ENCODE data around the gene ASTN1.

Gene ASTN1

DNA sequence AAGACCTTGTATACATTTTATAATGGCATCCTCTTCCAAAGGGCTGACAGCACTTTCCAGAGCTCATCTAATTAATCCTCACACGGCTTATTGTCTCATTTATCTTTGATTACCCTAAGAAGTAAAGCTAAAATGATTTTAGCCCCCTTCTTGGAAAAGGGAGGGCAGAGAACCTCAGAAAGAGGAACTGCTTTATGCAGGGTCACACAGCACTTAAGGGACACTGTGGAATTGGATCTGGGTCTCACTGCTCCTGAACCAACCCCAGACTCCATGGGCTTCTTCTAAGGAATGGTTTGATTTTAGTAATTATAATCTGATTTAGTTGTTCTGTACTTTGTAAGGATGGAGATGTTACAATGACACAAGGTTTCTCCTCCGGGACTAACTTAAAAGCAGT lies 9.5 kb upstream of the ASTN1 start:
- H3K9me3 ChIP-seq, result no peaks in the 10 kb centered on the region
- H3K4me1 ChIP-seq, result peaks cover 0 to 14% (median 10%) of the 10 kb centered on the region in 4 donors
- no peak for TF ChIP-seq CTCF (IDR thresholded peaks at IDR 0.05)
- peaks cover 0 to 49% of the 10 kb centered on the region in 2 donors for H3K27me3 ChIP-seq
- no peak overlapping the region for H3K4me3 ChIP-seq
- no peak for DNase-seq
- intact Hi-C loops (cut with DNase I; ENCODE audit: low total_unique reads), result no loop called here
- H3K36me3 ChIP-seq, result no peaks in the 10 kb centered on the region
- no peak overlapping the region for H3K27ac ChIP-seq

GRCh38 chr1:177172866-177173265 lies 8.4 kb upstream of the ASTN1 start:
- no peak overlapping the region for H3K4me3 ChIP-seq
- no peaks in the 10 kb centered on the region for H3K9me3 ChIP-seq
- intact Hi-C loops (cut with DNase I; ENCODE audit: low total_unique reads), result no loop called here
- H3K36me3 ChIP-seq, result no peaks in the 10 kb centered on the region
- peaks cover 0 to 50% of the 10 kb centered on the region in 2 donors for H3K27me3 ChIP-seq
- no peak overlapping the region for H3K27ac ChIP-seq
- no peak for TF ChIP-seq CTCF (IDR thresholded peaks at IDR 0.05)
- H3K4me1 ChIP-seq, result peaks cover 0 to 14% (median 10%) of the 10 kb centered on the region in 4 donors
- no peak for DNase-seq

- DNase-seq, result no peak
- H3K36me3 ChIP-seq, result no peaks in the 10 kb centered on the region
- H3K4me1 ChIP-seq, result peaks cover 0 to 14% (median 10%) of the 10 kb centered on the region in 4 donors
- intact Hi-C loops (cut with DNase I; ENCODE audit: low total_unique reads), result no loop called here
- H3K9me3 ChIP-seq, result no peaks in the 10 kb centered on the region
- H3K4me3 ChIP-seq, result no peak overlapping the region
- peaks cover 0 to 50% of the 10 kb centered on the region in 2 donors for H3K27me3 ChIP-seq
- no peak for TF ChIP-seq CTCF (IDR thresholded peaks at IDR 0.05)
- H3K27ac ChIP-seq, result no peak overlapping the region
Observed at GRCh38 chr1:177172272-177172671, 7.8 kb upstream of the ASTN1 start.

DNA sequence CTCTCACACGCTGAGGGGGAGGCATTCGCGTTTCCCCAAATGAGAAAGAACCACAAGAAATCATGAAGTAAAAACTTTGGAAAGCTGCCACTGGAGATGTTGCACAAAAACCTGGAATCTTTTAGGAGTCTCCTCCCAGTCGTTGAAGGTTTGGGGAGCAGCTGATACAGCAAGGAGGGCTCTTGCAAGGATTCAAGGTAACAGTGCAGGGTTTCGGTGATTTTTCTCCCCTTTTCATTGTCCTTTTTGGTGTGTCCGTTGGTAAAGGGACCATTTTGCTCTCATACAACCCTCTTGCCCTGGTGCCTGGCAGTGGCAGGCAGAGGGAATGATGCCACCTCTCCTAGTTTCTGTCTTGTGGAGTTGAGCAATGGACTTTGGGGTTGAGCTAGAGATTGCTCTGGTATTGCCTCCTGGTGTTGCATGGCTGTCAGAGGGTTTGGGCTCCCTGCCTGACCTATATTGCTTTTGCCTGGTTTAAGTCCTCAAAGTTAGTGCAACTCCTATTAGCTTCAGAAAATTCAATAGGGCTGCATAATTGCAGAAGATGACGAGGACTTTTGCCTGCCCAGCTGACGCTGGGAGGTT lies 7.1 kb upstream of the ASTN1 start:
- peaks cover 0 to 50% of the 10 kb centered on the region in 2 donors for H3K27me3 ChIP-seq
- no peaks in the 10 kb centered on the region for H3K36me3 ChIP-seq
- DNase-seq, result no peak
- no peaks in the 10 kb centered on the region for H3K9me3 ChIP-seq
- TF ChIP-seq CTCF (IDR thresholded peaks at IDR 0.05), result no peak
- H3K4me3 ChIP-seq, result peak overlapping the region in 1 of 2 donors; percentile 48
- H3K27ac ChIP-seq, result no peak overlapping the region
- peaks cover 0 to 14% (median 10%) of the 10 kb centered on the region in 4 donors for H3K4me1 ChIP-seq
- intact Hi-C loops (cut with DNase I; ENCODE audit: low total_unique reads), result no loop called here

- H3K4me3 ChIP-seq, result peak within 1 kb of the TSS; percentile 10 to 48
- H3K27me3 ChIP-seq, result peaks cover 0 to 52% of the 10 kb centered on the region in 2 donors
- intact Hi-C loops (cut with DNase I; ENCODE audit: low total_unique reads), result no loop called here
- H3K27ac ChIP-seq, result no peak within 1 kb of the TSS
- H3K36me3 ChIP-seq, result no peaks in the 10 kb centered on the region
- no peaks in the 10 kb centered on the region for H3K9me3 ChIP-seq
- no peak for DNase-seq
- TF ChIP-seq CTCF (IDR thresholded peaks at IDR 0.05), result no peak
- H3K4me1 ChIP-seq, result peaks cover 0 to 14% (median 10%) of the 10 kb centered on the region in 4 donors
Observed at GRCh38 chr1:177170756-177171535, 6.4 kb upstream of the ASTN1 start, which contains the start of gene BRINP2. BRINP2 (plus strand) TSS chr1:177170958; CDS start chr1:177229877, 58,919 bp downstream.
